Stimulated activated CD4-positive, alpha-beta T cell treated with anti-CD3 and anti-CD28 coated beads, Interleukin-2, amount 100 ng/mL, for 48 hours (primary cell): ENCODE results near the gene ARRDC1.
"Not testable (repeated sequence)": the region's sequence is repeated elsewhere in the genome, so short reads cannot be mapped to it uniquely, and the experiment has no call there.

Experiments used
- DNase-seq, 2 donors: peaks; one replicate each; pipeline ENCODE4 v3.0.0-alpha.2; 2020

The ARRDC1 gene

GRCh38 chr9:137605121-137606004, at the start of gene ARRDC1:
ARRDC1 (plus strand) TSS chr9:137605686; CDS start chr9:137605718, 32 bp downstream.
- peak; percentile 85 to 91 for DNase-seq

- no peak for DNase-seq
Measured at GRCh38 chr9:137556069-137556838, 49.2 kb upstream of the ARRDC1 start.

GRCh38 chr9:137558127-137558526, 47.4 kb upstream of the ARRDC1 start:
- no peak for DNase-seq

- DNase-seq: no peak
Measured at GRCh38 chr9:137564134-137564533, 41.4 kb upstream of the ARRDC1 start.

GRCh38 chr9:137564817-137565411, 40.6 kb upstream of the ARRDC1 start:
- no peak for DNase-seq

GRCh38 chr9:137568445-137568844, 37.0 kb upstream of the ARRDC1 start:
- not testable (repeated sequence) for DNase-seq

GRCh38 chr9:137569609-137570203, 35.8 kb upstream of the ARRDC1 start:
- DNase-seq: no peak

- DNase-seq: no peak
Measured at GRCh38 chr9:137570566-137570965, 34.9 kb upstream of the ARRDC1 start.

- DNase-seq: no peak
Measured at GRCh38 chr9:137574192-137574591, 31.3 kb upstream of the ARRDC1 start.

- no peak for DNase-seq
Measured at GRCh38 chr9:137575364-137575715, 30.1 kb upstream of the ARRDC1 start.

- DNase-seq: no peak
Measured at GRCh38 chr9:137575716-137576411, 29.6 kb upstream of the ARRDC1 start.

- peak; percentile 97 to 98 for DNase-seq
Measured at GRCh38 chr9:137578518-137579258, 26.8 kb upstream of the ARRDC1 start, which contains the start of gene DPH7. DPH7 (minus strand) TSS chr9:137578925; CDS start chr9:137578777, 148 bp downstream.

- no peak for DNase-seq
Measured at GRCh38 chr9:137579259-137579604, 26.3 kb upstream of the ARRDC1 start.

GRCh38 chr9:137580209-137580953, 25.1 kb upstream of the ARRDC1 start:
- DNase-seq: no peak

GRCh38 chr9:137580954-137581322, 24.5 kb upstream of the ARRDC1 start:
- no peak for DNase-seq

GRCh38 chr9:137581361-137582285, 23.9 kb upstream of the ARRDC1 start:
- no peak for DNase-seq

GRCh38 chr9:137582286-137582860, 23.1 kb upstream of the ARRDC1 start:
- no peak for DNase-seq

GRCh38 chr9:137583347-137583746, 22.1 kb upstream of the ARRDC1 start:
- DNase-seq: no peak

GRCh38 chr9:137583957-137584356, 21.5 kb upstream of the ARRDC1 start:
- DNase-seq: no peak

- DNase-seq: no peak
Measured at GRCh38 chr9:137586854-137587253, 18.6 kb upstream of the ARRDC1 start.
